OCI-LY3 (cell line): ENCODE results near the gene SNRNP40.

ENCODE experiments used
- EZH2phosphoT487 ChIP-seq: fragments of 200-600 bp; shearing (Covaris generic); IDR thresholded peaks from 2 replicates; pipeline ENCODE4 v1.6.1; 2018; ENCODE audit warnings: antibody characterized with exemption, mixed run types, low read depth
- TF ChIP-seq, protein P1 (sequence below): fragments of 200-600, 300-600 bp; sonication (generic); IDR thresholded peaks from 2 replicates; pipeline ENCODE4 v1.5.1; 2014; ENCODE audit warnings: antibody characterized with exemption, low read length, low read depth

DNA sequence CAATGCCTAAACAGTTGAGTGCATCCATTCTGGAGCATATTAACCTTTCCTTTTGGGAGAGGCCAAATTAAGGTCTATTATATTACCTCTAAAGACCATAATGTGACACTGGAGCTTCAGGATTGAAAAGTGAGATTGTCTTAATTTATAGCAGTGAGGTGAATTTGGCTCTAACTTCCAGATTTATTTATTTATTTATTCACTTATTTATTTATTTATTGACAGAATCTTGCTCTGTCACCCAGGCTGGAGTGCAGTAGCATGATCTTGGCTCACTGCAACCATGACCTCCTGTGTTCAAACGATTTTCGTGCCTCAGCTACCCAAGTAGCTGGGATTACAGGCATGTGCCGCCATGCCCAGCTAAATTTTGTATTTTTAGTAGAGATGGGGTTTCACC, 19.3 kb upstream of the SNRNP40 start:
- TF ChIP-seq, protein P1, sequence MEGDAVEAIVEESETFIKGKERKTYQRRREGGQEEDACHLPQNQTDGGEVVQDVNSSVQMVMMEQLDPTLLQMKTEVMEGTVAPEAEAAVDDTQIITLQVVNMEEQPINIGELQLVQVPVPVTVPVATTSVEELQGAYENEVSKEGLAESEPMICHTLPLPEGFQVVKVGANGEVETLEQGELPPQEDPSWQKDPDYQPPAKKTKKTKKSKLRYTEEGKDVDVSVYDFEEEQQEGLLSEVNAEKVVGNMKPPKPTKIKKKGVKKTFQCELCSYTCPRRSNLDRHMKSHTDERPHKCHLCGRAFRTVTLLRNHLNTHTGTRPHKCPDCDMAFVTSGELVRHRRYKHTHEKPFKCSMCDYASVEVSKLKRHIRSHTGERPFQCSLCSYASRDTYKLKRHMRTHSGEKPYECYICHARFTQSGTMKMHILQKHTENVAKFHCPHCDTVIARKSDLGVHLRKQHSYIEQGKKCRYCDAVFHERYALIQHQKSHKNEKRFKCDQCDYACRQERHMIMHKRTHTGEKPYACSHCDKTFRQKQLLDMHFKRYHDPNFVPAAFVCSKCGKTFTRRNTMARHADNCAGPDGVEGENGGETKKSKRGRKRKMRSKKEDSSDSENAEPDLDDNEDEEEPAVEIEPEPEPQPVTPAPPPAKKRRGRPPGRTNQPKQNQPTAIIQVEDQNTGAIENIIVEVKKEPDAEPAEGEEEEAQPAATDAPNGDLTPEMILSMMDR = no peak
- TF ChIP-seq EZH2phosphoT487 = no peak
